ENCODE measurements around the gene GPR107.

Gene GPR107

DNA sequence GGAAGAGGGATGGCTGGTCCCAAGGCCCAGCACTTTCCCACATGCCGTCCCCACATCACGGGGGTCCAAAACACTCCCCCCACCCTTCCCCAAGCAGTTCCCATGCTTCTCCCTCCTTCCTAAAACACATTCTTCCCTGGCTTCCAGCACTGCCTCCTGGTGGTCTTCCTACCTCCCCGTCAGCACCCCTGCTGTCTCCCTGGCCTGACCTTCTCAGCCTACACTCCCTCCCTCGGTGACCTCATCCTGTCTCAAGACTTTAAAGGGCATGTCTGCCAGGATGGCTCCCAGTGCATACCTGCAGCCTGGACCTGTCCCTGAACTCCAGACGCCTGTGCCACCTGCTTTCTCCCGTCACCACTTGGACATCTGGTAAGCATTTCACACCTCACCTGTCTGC is 114.2 kb downstream of the GPR107 start:
- DNase-seq: no peak

DNA sequence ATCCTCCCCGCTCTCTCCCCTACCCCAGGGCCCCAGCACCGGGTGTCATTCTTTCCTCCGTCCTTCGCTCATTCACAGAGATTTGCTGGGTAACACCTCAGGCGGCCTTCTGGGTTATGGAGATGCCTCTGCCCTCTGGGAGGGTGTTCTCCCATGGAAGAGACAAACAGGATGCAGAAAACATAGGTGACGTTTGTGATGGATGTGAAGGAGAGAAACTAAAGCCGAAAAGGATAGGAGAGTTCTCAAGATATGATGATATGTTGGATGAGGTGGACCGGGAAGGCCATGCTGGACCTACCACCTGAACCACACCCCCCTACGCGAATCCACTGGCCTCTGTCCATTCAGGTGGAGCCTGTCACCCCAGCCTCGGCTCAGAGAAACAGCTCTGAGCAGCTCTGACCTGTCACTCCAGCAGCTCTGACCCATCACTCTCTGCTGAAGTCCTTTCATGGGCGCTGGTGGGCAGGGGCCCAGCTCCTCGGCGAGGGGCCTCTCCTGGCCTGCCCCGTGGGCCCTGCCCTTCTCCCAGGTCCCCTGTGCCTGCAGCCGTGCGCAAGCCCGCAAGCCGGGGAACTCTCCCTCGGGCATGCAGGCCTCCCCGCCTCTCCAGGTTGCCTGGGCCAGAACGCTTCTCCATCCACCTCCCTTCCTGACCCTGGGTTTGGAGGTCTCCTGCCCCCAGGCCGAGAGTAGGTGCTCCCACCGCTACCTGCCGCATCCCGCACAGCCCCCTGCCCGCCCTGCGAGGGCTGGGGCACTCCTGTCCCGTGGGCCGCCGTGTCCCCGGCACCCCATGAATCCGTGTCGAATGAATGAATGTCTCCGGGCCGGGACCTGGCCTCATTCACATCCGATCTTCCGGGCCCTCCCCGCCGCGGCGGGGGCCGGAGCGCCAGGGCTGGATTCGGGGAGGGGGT is 117.8 kb downstream of the GPR107 start:
- no peak for DNase-seq

DNA sequence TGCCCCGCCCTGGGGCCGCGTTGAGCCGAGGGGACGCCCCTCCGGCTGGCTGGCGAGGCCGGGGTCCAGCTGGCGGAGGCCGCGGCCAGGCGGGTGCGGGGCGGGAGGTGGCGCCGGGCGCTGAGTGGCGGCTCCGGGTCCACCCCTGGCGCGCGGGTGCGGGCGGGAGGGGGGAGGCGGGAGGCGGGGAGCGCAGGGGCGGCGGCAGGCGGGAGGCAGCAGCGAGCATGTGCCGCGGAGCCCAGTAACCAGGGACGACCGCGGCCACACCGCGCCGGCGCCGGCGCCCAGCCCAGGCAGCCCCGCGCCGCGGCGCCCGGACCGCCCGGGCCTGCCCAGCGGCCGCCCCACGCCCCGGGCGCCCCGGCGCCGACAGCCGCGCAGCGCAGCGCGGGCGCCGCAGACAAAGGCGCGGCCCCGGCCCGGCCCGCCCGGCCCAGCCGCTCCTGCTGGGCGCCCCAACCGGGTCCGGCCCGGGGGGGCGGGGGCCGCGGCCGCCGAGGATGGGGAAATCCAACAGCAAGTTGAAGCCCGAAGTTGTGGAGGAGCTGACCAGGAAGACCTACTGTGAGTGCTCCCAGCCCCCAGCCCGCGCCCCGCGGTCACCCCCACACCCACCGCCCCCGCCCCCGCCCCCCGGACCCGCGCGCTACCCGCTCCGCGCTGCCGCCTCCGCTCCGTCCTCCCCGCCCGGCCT is 118.6 kb downstream of the GPR107 start, which contains the start of gene NCS1:
Gene NCS1 (plus strand): TSS at position 244 of the 697 bp plus-strand sequence. CDS start 260 bp downstream, at position 504.
- peak; percentile 18 for DNase-seq

DNA sequence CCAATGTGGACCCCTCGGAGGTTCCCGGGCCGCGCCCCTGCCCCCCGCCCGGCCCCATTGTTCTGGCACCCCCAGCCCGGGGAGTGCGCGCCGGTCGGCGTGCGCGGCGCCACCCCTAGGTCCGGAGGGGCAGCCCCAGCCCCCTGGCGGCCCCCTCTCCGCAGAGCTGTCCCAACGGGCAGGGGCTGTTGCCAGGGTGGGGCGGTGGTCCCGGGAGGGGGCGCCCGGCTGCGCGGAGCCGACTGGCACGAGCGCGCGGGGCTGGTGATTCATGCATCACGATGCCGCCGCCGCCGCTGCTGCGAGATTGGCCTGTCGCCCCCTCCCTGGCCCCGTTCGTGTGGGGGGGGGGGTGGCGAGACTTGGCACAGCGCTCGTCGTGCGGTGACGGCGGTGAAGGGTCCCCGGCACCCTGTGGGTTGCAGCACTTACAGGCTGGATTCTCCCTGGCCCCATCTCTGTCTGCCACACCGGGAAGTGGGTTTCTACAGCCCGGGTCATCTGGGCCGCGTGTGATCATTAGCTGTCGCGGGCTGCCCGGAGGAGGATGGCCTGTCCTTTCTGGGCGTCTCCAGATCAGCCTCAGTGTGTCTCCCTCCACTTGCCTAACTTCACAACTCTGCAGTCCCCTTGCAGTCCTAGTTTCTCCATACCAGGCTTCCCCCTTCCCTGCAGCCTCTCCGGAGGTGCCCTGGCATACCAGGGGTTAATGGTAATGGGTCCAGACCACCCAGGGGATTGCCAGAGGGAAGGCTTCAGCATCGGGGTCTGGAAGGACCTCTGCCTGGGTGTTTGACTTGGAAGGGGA is 119.4 kb downstream of the GPR107 start:
- peak; percentile 23 for DNase-seq

DNA sequence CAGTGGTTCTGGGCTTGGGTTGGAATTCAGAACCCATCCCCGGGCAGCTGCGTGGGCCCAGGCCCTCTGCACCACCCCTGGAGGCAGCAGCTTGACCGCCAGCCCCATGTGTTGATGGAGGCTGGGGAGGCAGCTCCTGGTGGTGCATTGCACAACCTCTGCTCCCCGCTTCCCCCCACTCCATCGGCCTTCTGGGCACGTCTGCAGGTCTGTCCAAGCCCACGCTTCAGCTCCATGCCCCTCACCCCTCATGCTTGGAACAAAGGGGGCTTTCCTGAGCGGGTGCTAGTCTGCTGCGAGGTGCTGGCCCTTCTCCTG is 119.9 kb downstream of the GPR107 start:
- DNase-seq: no peak

GRCh38 chr9:130174025-130174424 is 120.3 kb downstream of the GPR107 start:
- DNase-seq: no peak

DNA sequence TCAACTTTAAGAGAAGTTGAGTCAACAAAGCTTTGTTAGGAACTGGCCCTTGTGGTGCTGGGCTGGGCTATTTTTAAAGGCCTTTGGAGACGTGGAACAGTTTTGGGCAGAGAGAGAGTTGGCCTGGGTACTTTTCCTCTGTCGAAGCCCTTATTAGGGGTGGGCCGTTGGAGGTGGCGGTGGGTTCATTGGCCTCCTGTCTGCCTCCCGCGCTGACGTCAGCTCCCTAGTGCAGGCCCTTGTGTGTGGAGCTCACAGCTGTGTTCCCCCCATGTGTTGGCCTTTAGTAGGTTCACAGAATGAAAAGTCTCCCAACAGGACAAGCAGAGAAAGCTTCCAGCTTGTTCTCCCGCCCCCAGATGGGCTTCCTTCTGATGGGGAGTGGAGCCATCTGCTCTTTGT is 121.2 kb downstream of the GPR107 start:
- DNase-seq: no peak

DNA sequence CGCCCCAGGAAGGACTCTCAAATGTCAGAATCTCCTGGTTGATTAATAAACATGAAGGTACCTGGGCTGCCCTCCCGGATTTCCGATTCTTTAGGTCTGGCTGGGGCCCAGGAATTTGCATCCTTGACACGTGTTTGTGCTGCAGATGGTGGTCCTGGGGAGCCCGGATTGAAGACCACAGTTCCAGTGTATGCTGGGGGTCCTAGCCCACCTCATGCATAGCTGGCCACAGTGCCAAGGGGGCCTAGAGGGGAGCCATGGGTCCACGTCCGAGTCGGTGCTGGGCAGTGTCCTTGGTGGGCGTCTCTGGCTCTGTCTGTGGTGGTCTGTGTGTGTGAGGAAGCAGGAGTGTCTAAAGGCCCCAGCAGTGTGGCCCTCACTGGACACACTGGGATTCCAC is 121.6 kb downstream of the GPR107 start:
- no peak for DNase-seq

GRCh38 chr9:130176760-130177159 is 123.1 kb downstream of the GPR107 start:
- no peak for DNase-seq

DNA sequence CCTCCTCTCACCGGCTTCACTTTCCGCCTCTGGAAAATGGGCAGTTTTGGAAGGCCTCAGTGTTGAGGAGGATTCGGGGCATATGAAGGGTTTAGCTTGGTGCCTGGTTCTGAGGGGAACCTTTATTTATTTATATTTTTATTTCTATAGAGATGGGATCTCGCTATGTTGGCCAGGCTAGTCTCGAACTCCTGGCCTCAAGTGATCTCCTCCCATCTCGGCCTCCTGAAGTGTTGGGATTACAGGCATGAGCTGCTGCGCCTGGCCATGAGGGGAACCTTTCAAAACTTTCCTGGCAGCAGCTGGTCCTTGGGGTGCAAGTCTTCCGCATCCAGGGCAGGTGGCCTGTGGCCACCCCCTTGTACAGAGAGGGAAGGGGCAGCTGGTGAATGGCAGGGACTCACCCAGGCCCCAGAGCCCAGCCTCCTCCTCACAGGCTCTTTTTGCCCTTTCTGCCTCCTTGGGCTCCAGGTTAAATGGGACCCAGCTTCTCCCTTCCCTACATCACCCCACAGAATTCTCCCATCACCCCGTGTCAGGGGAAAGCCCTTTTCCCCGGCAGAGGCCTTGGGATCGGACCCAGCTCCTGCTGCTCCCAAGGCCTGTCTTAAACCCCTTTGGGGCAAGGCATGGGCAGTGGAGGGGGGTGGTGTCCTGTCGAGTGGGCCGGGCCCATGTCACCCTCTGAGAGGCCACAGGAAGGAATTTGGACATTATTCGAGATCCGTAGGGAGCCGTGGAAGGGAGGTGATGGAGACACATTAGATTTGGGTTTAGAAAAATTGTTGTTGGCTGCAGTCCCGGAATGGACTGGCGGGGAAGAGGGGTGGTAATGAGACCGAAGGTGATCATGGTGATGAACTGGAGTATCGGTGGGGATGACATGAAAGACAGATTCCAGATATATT is 124.4 kb downstream of the GPR107 start:
- no peak for DNase-seq

- DNase-seq: no peak
These were observed 125.7 kb downstream of the GPR107 start for GRCh38 chr9:130179331-130179907.

DNA sequence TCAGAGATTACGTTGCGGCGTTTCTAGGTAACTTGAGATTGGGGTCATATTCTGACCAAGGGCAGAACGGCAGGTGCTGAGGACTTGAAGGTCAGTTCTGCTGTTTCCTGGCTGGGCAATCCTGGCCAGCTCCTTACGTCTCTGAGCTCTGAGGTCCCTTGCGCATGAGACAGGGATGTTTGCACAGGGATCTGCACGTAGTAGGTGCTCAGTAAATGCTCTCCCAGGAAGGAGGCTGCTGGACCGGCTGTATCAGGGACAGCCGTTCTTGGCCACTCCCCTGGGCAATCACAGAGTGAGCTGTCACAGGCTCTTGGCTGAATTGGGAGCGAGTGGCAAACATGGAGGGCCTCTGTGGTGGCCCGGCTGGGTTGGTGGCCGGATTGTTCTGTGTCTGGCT is 126.8 kb downstream of the GPR107 start:
- DNase-seq: no peak

DNA sequence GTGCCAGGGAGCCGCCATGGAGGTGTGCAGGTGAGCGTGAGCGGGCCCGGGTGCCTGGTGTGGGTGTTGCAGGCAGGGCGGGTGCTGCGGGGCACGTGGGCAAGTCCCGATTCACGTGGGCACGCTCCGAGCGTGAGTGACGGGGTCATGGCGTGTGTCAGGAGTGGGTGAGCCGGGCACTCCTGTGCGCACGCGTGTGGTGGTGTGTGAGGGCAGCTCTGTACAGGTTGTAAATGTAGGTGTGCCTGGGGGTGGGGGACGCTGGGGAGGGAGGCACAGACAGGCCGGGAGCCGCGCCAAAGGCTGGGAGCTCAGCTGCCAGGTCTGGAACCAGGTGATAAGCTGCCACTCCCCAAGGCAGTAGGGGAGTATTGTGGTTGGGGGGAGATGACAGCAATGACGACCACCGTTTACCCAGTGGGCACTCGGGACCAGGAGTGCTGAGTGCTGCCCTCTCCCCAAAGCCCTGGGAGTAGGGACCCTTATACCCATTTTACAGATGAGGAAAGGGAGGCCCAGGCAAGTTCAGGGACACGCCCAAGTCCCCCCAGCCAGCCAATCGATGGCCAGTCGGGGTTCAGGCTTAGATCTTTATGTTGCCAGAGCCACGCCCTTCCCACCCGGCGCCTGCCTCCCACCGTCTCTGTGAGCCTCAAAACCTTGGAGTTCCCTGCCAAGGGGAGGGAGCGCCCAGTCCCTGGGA is 128.1 kb downstream of the GPR107 start:
- no peak for DNase-seq

DNA sequence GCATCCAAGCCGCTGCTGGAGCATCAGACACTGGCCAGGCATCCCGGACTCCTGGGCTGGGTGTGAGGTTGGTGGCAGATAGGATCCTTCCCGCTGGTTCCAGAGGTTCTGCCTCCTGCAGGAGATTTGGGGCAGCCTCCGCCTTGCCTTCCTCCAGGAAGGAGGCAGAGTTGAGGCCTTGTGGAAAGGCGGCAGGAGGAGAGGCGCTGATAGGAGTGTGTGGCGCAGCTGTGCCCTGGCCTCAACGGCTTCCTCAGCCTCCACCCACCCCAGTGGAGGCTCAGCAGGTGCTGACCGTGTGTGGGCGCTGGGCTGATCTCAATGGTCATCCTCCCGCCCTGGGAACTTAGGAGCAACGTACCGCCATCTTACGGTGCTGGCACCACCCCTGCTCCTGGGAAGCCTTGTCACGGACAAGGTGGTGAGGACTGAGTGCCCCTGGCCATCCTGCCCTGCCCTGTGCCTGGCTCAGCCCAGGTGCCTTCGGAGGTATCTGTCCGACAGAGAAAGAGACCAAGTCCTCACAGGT is 128.7 kb downstream of the GPR107 start:
- no peak for DNase-seq

GRCh38 chr9:130183133-130183762 is 129.5 kb downstream of the GPR107 start:
- no peak for DNase-seq

DNA sequence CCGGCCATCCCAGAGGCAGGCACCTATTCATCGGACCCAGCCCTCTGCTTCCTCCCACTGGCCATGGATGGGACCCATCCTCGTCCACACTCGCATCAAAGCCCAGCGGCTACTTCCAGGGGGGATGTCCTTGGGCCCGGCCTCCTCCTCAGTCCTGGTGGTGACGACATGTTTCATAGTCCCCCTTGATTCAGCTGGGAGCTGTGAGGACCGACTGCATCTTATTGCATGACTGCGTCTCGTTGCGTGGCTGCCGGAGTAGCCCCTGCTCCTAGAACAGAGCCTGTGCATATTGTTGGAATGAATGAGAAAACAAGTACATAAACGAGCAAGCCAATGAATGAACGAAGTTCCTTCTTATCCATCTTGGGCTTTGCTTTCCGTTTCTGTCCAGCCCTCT is 131.3 kb downstream of the GPR107 start:
- DNase-seq: no peak

- no peak for DNase-seq
These were observed 131.9 kb downstream of the GPR107 start for GRCh38 chr9:130185490-130186031.

- DNase-seq: no peak
These were observed 132.3 kb downstream of the GPR107 start for GRCh38 chr9:130186051-130186450.

DNA sequence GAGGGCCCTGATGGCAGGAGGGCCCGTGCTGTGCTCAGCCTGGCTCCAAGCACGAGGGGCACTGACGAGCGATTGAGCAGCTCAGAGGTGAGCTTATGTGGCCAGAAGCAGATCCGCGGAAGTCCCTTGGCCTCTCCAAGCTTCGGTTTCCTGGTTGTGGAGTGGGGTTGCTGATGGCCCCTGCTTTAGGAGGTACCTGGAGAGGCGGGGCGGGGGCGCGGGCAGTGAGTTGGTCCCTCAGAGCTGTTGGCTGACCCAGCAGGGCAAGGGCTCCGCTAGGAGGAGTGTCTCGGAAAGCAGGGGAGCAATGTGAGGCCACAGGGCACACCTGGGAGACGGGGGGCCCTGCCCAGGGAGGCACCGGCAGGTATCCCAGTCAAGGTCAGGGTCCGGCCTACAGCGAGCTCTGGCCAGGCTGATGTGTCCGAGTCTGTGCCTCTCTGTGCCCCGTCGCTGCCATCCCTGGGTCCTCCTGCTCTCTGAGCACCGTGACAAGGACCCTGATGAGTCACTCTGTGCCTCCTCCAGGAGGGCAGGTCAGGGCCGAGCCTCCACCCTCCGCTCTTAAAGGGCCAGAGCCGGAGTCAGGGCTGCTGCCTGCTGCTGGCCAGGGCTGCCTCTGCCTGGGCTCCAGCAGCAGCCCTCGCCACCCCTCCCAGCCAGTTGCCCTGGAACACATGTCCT is 133.3 kb downstream of the GPR107 start:
- no peak for DNase-seq

- DNase-seq: no peak
These were observed 133.8 kb downstream of the GPR107 start for GRCh38 chr9:130187523-130187846.

Data from activated gamma-delta T cell treated with Interleukin-2 at 50 U/mL for 16 hours (primary cell).